SH-SY5Y (cell line): Measurements from ENCODE around the gene LRRC74A.

ENCODE experiments used
- GATA2 ChIP-seq: IDR thresholded peaks from 2 replicates; pipeline ENCODE4 v1.6.1; 2011; ENCODE audit warnings: mild to moderate bottlenecking, low read depth, low read length
- GATA3 ChIP-seq: IDR thresholded peaks from 2 replicates; pipeline ENCODE4 v1.6.1; 2011; ENCODE audit warnings: low read depth, mild to moderate bottlenecking, low read length, moderate library complexity

- TF ChIP-seq GATA2, result no peak
- TF ChIP-seq GATA3, result no peak
These were observed 43.9 kb upstream of the LRRC74A start for GRCh38 chr14:76782115-76782884.
